HL-60 (cell line): ENCODE results near the gene GALK1.

ENCODE experiments used
- DNase-seq, 2 experiments: peaks; one replicate each; pipeline ENCODE4 v3.0.0-alpha.2; 2010 to 2020; ENCODE audit warnings: low read depth in 1 of 2, low spot score in 1 of 2
- H3K27ac ChIP-seq: fragments of 250-450 bp; sonication (Bioruptor Pico); replicated peaks from 2 replicates; pipeline ENCODE4 v1.5.1; 2020; ENCODE audit warnings: mild to moderate bottlenecking, moderate library complexity
- H3K27me3 ChIP-seq: fragments of 250-450 bp; sonication (Bioruptor Pico); 2 replicates; pipeline ENCODE4 v1.5.1; 2021; ENCODE audit warnings: mild to moderate bottlenecking, moderate library complexity; ENCODE audit not compliant: insufficient read depth, poor library complexity, severe bottlenecking
- H3K4me3 ChIP-seq: replicated peaks from 2 replicates; pipeline ENCODE4 v1.5.1; 2011; ENCODE audit warnings: mild to moderate bottlenecking, control low read depth, low read length; ENCODE audit not compliant: insufficient read depth
- CTCF ChIP-seq: IDR thresholded peaks from one replicate; pipeline ENCODE4 v1.5.1; 2011; ENCODE audit warnings: low read length, control low read depth, inconsistent platforms; ENCODE audit not compliant: insufficient read depth
- GABPA ChIP-seq: IDR thresholded peaks from 2 replicates; pipeline ENCODE4 v1.6.1; 2012; ENCODE audit warnings: low read depth
- POLR2AphosphoS5 ChIP-seq: IDR thresholded peaks from 2 replicates; pipeline ENCODE4 v1.6.1; 2012; ENCODE audit warnings: low read depth
- REST ChIP-seq: IDR thresholded peaks from 2 replicates; pipeline ENCODE4 v1.6.1; 2012; ENCODE audit warnings: low read depth; ENCODE audit not compliant: insufficient replicate concordance
- SPI1 ChIP-seq: IDR thresholded peaks from 2 replicates; pipeline ENCODE4 v1.6.1; 2012; ENCODE audit warnings: low read depth, mild to moderate bottlenecking, borderline replicate concordance

GALK1 gene

GRCh38 chr17:75731716-75732498 is 33.1 kb downstream of the GALK1 start:
- TF ChIP-seq GABPA (no peak), CTCF (no peak), REST (no peak), POLR2AphosphoS5 (no peak), SPI1 (no peak)
- Histone ChIP-seq H3K27me3 (no peaks in the 10 kb centered on the region), H3K4me3 (no peak overlapping the region), H3K27ac (no peak overlapping the region)
- DNase-seq = no peak

GRCh38 chr17:75731086-75731715 is 33.8 kb downstream of the GALK1 start:
- no peak overlapping the region for H3K4me3 ChIP-seq
- no peaks in the 10 kb centered on the region for H3K27me3 ChIP-seq
- TF ChIP-seq REST = no peak
- no peak for TF ChIP-seq CTCF
- TF ChIP-seq SPI1 = no peak
- TF ChIP-seq POLR2AphosphoS5 = no peak
- no peak for TF ChIP-seq GABPA
- DNase-seq = no peak
- H3K27ac ChIP-seq = no peak overlapping the region

DNA sequence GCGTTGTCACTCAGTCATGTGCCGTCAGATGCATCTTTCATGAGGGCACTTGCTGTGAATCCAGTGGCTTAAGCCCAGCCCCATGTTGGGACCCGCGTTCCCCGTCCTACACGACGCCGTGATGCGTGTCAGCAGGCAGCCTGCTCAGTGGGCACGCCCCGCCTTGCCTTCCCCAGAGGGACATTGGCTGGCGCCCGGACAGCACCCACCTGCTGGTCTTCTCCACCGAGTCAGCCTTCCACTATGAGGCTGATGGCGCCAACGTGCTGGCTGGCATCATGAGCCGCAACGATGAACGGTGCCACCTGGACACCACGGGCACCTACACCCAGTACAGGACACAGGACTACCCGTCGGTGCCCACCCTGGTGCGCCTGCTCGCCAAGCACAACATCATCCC is 34.9 kb downstream of the GALK1 start:
- Histone ChIP-seq H3K27ac (no peak overlapping the region), H3K4me3 (no peak overlapping the region), H3K27me3 (no peaks in the 10 kb centered on the region)
- DNase-seq = no peak
- TF ChIP-seq SPI1 (no peak), CTCF (no peak), REST (no peak), GABPA (no peak), POLR2AphosphoS5 (no peak)
